ENCODE measurements around the gene PKP1. TPM values are rescaled to one million over a fixed set of nuclear protein-coding genes. Genes with fewer than 3 reads are reported as not detected.
"Not testable (repeated sequence)": the region's sequence is repeated elsewhere in the genome, so short reads cannot be mapped to it uniquely, and the experiment has no call there.

The PKP1 gene
- total RNA-seq, 1 experiment from 2014 or later = not detected

- H3K27ac ChIP-seq = no peak overlapping the region
- no peak for DNase-seq
- no peaks in the 10 kb centered on the region for H3K9me3 ChIP-seq (replicated peaks)
- no peak overlapping the region for H3K4me3 ChIP-seq
- no peaks in the 10 kb centered on the region for H3K27me3 ChIP-seq
- H3K36me3 ChIP-seq = no peaks in the 10 kb centered on the region
- H3K4me1 ChIP-seq = 0 out of 2 replicates have a peak, but pooled peaks cover 4% of the 10 kb centered on the region
Measured at GRCh38 chr1:201255479-201256362, 27.6 kb upstream of the PKP1 start.

DNA sequence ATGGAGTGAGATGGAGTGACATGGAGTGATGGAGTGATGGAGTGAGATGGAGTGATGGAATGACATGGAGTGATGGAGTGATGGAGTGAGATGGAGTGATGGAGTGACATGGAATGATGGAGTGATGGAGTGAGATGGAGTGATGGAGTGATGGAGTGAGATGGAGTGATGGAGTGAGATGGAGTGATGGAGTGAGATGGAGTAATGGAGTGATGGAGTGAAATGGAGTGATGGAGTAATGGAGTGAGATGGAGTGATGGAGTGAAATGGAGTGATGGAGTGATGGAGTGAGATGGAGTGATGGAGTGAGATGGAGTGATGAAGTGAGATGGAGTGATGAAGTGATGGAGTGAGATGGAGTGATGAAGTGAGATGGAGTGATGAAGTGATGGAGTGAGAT lies 25.2 kb upstream of the PKP1 start:
- H3K4me1 ChIP-seq; DNase-seq; H3K9me3 ChIP-seq (replicated peaks); H3K36me3 ChIP-seq; H3K27me3 ChIP-seq; H3K4me3 ChIP-seq; H3K27ac ChIP-seq: not testable (repeated sequence)

DNA sequence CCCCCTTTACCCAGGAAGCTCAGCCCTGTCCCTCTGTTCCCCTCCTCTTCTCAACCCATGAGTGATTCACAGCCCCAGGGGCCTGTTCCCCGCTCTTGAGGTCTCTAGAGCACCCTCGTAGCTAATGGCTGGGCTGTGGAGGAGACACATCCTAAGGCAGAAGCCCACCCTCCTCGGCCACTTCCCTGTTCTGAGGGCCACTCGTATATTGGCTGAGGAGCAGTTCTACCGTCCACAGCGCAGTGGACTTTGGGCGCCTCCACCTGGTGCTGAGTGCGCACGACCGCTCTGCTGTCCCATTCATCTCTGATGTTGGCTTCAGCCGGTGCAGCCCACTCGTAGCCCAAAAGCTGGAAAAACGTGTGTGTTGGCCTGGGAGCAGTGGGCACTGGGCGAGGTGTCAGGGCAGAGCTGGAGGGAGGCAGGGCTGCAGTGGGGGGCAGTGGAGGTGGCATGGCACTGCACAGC lies 24.5 kb upstream of the PKP1 start:
- Histone ChIP-seq H3K36me3 (no peaks in the 10 kb centered on the region), H3K27me3 (no peaks in the 10 kb centered on the region), H3K9me3 (replicated peaks) (no peaks in the 10 kb centered on the region), H3K4me3 (no peak overlapping the region), H3K27ac (no peak overlapping the region), H3K4me1 (0 out of 2 replicates have a peak, but pooled peaks cover 4% of the 10 kb centered on the region)
- no peak for DNase-seq

DNA sequence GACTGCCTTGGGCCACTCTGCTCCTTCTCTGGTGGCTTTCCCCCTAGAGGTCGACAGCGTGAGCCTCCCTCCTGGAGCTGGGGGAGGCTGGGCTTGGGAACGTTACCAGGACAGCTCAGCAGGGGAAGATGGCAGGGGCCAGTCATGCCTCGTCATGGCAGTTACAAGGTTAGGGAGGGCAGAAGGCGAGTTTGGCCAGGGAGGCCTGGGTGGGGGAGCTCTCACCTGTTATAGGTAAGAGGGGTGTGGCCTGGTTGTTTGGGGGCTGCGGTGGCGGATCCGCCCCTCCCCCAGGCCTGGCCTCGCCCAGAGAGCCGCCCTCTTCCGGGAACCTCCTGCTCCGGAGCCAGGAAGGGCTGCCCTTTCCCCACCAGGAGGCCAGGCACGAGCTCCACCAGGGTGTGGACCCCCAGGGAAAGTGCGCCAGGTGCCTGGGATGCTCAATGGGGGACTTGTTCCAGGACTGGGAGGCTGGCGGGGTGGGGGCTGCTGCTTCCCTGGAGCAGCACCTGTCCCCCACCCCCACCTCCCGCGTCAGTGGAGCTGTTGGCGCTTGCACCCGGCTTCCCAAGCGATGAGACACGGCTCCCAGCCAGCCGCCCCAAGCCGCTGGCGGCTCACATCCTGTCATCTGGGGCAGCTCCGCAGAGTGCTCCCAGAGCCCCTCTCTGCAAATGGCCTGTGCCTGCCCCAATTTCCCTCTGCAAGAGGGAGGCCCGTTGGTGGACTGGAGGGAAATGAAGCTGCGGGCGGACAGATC lies 23.6 kb upstream of the PKP1 start:
- peak in 1 of 2 experiments; percentile 47 for DNase-seq
- H3K4me3 ChIP-seq = no peak overlapping the region

DNA sequence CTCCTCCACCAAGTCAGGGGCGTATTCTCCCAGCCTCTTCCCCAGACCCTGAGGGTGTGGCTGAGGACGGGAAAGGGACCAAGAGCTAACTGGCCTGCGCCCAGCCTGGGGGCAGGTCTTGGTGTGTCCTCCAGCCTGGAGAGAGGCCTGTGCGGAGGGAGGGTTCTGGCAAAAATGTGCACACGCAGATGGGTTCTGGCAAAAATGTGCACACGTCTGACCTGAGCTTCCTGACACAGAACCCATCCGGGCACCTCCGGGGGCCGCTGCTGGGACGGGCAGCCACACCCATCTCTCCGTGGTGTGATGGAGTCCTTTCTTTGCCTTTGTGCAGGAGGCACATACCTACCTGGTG lies 23.1 kb upstream of the PKP1 start:
- no peak for DNase-seq

More for the DNA sequence above, 23.6 kb upstream of the PKP1 start:
- Histone ChIP-seq H3K27me3 (no peaks in the 10 kb centered on the region), H3K36me3 (no peaks in the 10 kb centered on the region), H3K27ac (no peak overlapping the region), H3K4me1 (0 out of 2 replicates have a peak, but pooled peaks cover 4% of the 10 kb centered on the region), H3K9me3 (replicated peaks) (no peaks in the 10 kb centered on the region)

GRCh38 chr1:201260648-201261311 lies 22.5 kb upstream of the PKP1 start:
- no peak for DNase-seq

More for the DNA sequence above, 23.1 kb upstream of the PKP1 start:
- Histone ChIP-seq H3K27me3 (no peaks in the 10 kb centered on the region), H3K4me3 (no peak overlapping the region), H3K27ac (no peak overlapping the region), H3K36me3 (no peaks in the 10 kb centered on the region), H3K4me1 (0 out of 2 replicates have a peak, but pooled peaks cover 4% of the 10 kb centered on the region), H3K9me3 (replicated peaks) (no peaks in the 10 kb centered on the region)

GRCh38 chr1:201261771-201262547 lies 21.3 kb upstream of the PKP1 start:
- Histone ChIP-seq H3K27me3 (no peaks in the 10 kb centered on the region), H3K9me3 (replicated peaks) (no peaks in the 10 kb centered on the region), H3K4me3 (no peak overlapping the region), H3K27ac (no peak overlapping the region), H3K4me1 (peaks cover 12% of the 10 kb centered on the region), H3K36me3 (no peaks in the 10 kb centered on the region)
- no peak for DNase-seq

More at GRCh38 chr1:201260648-201261311, 22.5 kb upstream of the PKP1 start:
- Histone ChIP-seq H3K9me3 (replicated peaks) (no peaks in the 10 kb centered on the region), H3K4me3 (no peak overlapping the region), H3K27ac (no peak overlapping the region), H3K4me1 (0 out of 2 replicates have a peak, but pooled peaks cover 4% of the 10 kb centered on the region), H3K36me3 (no peaks in the 10 kb centered on the region), H3K27me3 (no peaks in the 10 kb centered on the region)

DNA sequence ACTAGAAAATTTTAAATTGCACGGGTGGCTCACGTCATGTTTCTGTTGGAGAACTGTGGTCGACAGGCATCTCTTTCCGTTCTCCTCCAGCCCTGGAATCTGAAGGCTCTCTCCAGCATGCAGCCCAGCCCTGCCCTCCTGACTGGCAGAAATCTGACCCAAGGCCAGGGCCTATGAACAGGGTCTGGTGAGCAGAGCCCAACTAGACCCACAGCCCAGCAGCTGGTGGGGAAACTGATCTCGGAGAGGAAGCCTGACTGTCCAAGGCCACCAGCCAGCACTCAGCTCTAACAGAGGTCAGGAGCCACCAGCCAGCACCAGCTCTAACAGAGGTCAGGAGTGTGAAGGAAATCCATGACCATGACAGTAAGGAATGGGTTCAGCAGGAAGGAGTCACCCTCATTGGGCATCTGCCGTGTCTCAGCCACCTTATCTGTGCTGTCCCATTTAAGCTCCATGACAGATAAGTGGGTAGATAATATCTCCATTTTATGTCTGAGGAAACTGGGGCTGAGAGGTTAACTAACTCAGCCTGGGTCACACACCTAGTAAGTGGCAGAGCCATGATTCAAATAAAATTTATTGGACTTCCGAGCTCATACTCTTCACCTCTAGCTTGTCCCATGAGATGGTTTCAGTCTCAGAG lies 20.2 kb upstream of the PKP1 start:
- Histone ChIP-seq H3K4me1 (peaks cover 23% of the 10 kb centered on the region), H3K36me3 (no peaks in the 10 kb centered on the region), H3K9me3 (replicated peaks) (no peaks in the 10 kb centered on the region), H3K27ac (no peak overlapping the region), H3K27me3 (no peaks in the 10 kb centered on the region), H3K4me3 (no peak overlapping the region)
- no peak for DNase-seq

- no peak overlapping the region for H3K27ac ChIP-seq
- H3K4me3 ChIP-seq = no peak overlapping the region
- H3K27me3 ChIP-seq = no peaks in the 10 kb centered on the region
- H3K36me3 ChIP-seq = no peaks in the 10 kb centered on the region
- DNase-seq = no peak
- no peaks in the 10 kb centered on the region for H3K9me3 ChIP-seq (replicated peaks)
- H3K4me1 ChIP-seq = peaks cover 31% of the 10 kb centered on the region
Measured at GRCh38 chr1:201264072-201264471, 19.2 kb upstream of the PKP1 start.

GRCh38 chr1:201264554-201264953 lies 18.8 kb upstream of the PKP1 start:
- no peak overlapping the region for H3K27ac ChIP-seq
- no peak for DNase-seq
- H3K9me3 ChIP-seq (replicated peaks) = no peaks in the 10 kb centered on the region
- no peaks in the 10 kb centered on the region for H3K36me3 ChIP-seq
- H3K27me3 ChIP-seq = no peaks in the 10 kb centered on the region
- H3K4me3 ChIP-seq = no peak overlapping the region
- peaks cover 36% of the 10 kb centered on the region for H3K4me1 ChIP-seq

DNA sequence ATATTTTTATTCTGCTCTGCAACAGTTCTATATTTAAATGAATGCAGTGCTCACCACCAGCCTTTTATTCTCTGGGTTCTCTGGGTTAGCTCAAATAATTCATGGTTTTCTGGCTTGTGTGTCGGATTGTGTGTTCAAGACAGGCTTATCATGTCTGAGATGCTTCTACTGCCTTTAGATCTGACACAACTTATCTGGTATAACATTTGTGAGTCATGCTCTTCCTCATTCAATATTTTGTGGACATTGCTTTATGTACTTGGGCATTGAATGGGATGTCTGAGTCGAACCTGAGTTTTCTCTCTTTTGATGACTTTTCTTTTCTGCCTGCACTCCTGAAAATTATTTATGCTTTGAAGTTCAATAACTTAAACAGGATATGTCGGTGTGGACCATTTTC lies 17.6 kb upstream of the PKP1 start:
- Histone ChIP-seq H3K9me3 (replicated peaks) (no peaks in the 10 kb centered on the region), H3K27me3 (no peaks in the 10 kb centered on the region), H3K4me3 (no peak overlapping the region), H3K4me1 (peaks cover 32% of the 10 kb centered on the region), H3K36me3 (no peaks in the 10 kb centered on the region), H3K27ac (no peak overlapping the region)
- no peak for DNase-seq

- Histone ChIP-seq H3K27ac (no peak overlapping the region), H3K27me3 (no peaks in the 10 kb centered on the region), H3K4me1 (peaks cover 32% of the 10 kb centered on the region), H3K9me3 (replicated peaks) (no peaks in the 10 kb centered on the region), H3K36me3 (no peaks in the 10 kb centered on the region), H3K4me3 (no peak overlapping the region)
- DNase-seq = no peak
Measured at GRCh38 chr1:201266276-201266675, 17.0 kb upstream of the PKP1 start.

DNA sequence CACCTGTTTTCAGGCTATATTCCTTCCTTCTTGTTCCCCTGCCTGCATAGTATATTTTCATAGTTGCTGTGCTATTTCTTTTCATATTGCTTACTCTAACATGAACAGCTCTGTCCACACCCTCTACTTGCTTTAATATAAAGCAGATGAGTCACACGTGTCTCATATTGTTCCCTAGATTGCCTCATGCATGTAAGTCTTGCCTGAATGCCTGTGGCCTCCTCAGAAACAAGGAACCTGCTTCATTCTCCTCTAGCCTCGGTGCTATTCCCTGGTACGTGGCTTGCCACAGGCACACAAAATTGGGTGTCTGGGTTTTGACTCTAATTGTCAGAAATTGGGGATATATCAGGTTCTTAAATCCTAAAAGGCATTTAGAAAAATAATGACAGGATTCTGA lies 16.5 kb upstream of the PKP1 start:
- Histone ChIP-seq H3K27me3 (no peaks in the 10 kb centered on the region), H3K4me1 (peaks cover 32% of the 10 kb centered on the region), H3K9me3 (replicated peaks) (no peaks in the 10 kb centered on the region), H3K4me3 (no peak overlapping the region), H3K36me3 (no peaks in the 10 kb centered on the region), H3K27ac (no peak overlapping the region)
- peak in 1 of 2 experiments; percentile 36 for DNase-seq
